HepG2 (cell line): ENCODE data around the gene LTA. TPM values are rescaled to one million over a fixed set of nuclear protein-coding genes. Genes with fewer than 3 reads are reported as not detected.

Experiments used
- ARID2 ChIP-seq: sonication (generic); formaldehyde crosslinking; IDR thresholded peaks from 2 replicates; pipeline ENCODE4 v1.8.1; 2022; ENCODE audit warnings: mild to moderate bottlenecking, missing genetic modification reagents, borderline replicate concordance
- CHD4 ChIP-seq: fragments of 200-600 bp; sonication (generic); IDR thresholded peaks from 2 replicates; pipeline ENCODE4 v1.7.0; 2017; ENCODE audit warnings: mild to moderate bottlenecking, low read length, borderline replicate concordance
- DNMT3B ChIP-seq: conservative IDR thresholded peaks from 2 replicates; pipeline ENCODE4 v1.6.1; 2016; ENCODE audit warnings: missing biosample characterization, control low read depth
- GPN1 ChIP-seq: sonication (generic); formaldehyde crosslinking; IDR thresholded peaks from 2 replicates; pipeline ENCODE4 v1.5.1; 2020; ENCODE audit warnings: missing genetic modification reagents, borderline replicate concordance
- IKZF1 ChIP-seq: fragments of 450-650 bp; IDR thresholded peaks from 2 replicates; pipeline ENCODE4 v1.7.1; 2016
- ISL2 ChIP-seq: sonication (generic); formaldehyde crosslinking; IDR thresholded peaks from 2 replicates; pipeline ENCODE4 v1.5.0; 2020; ENCODE audit warnings: missing genetic modification reagents
- KLF6 ChIP-seq: IDR thresholded peaks from 2 replicates; pipeline ENCODE4 v1.8.0; 2016; ENCODE audit warnings: missing biosample characterization, missing genetic modification reagents
- PTBP1 ChIP-seq: fragments of 200-400 bp; formaldehyde crosslinking; IDR thresholded peaks from 2 replicates; pipeline ENCODE4 v1.6.1; 2018; ENCODE audit warnings: low read length, low read depth; ENCODE audit not compliant: poor library complexity, severe bottlenecking
- RBM39 ChIP-seq: fragments of 200-400 bp; formaldehyde crosslinking; IDR thresholded peaks from one replicate; pipeline ENCODE4 v1.6.1; 2018; ENCODE audit warnings: antibody characterized with exemption, mild to moderate bottlenecking, low read depth, low read length; ENCODE audit not compliant: poor library complexity, severe bottlenecking
- RORA ChIP-seq: sonication (generic); formaldehyde crosslinking; IDR thresholded peaks from 2 replicates; pipeline ENCODE4 v1.5.0; 2020; ENCODE audit warnings: mild to moderate bottlenecking, missing genetic modification reagents, moderate library complexity
- SATB2 ChIP-seq: sonication (generic); formaldehyde crosslinking; IDR thresholded peaks from 2 replicates; pipeline ENCODE4 v1.5.0; 2020; ENCODE audit warnings: missing genetic modification reagents
- SIN3A ChIP-seq: IDR thresholded peaks from 2 replicates; pipeline ENCODE4 v1.6.1; 2011; ENCODE audit warnings: low read depth, mild to moderate bottlenecking, control low read depth, low read length, borderline replicate concordance
- SRSF9 ChIP-seq: fragments of 200-400 bp; formaldehyde crosslinking; IDR thresholded peaks from 2 replicates; pipeline ENCODE4 v1.6.1; 2018; ENCODE audit warnings: borderline replicate concordance, mild to moderate bottlenecking, low read depth, low read length; ENCODE audit not compliant: insufficient read depth, poor library complexity, severe bottlenecking
- SYNCRIP ChIP-seq: fragments of 200-400 bp; formaldehyde crosslinking; IDR thresholded peaks from 2 replicates; pipeline ENCODE4 v1.6.1; 2018; ENCODE audit warnings: mild to moderate bottlenecking, low read depth, low read length; ENCODE audit not compliant: insufficient read depth
- TRAFD1 ChIP-seq: sonication (generic); formaldehyde crosslinking; IDR thresholded peaks from 2 replicates; pipeline ENCODE4 v1.5.1; 2020; ENCODE audit warnings: missing genetic modification reagents, mild to moderate bottlenecking, borderline replicate concordance
- ZBTB43 ChIP-seq: sonication (generic); formaldehyde crosslinking; conservative IDR thresholded peaks from 2 replicates; pipeline ENCODE4 v1.4.0; 2020; ENCODE audit warnings: missing genetic modification reagents
- ZKSCAN8 ChIP-seq: IDR thresholded peaks from 2 replicates; pipeline ENCODE4 v1.6.1; 2016; ENCODE audit warnings: borderline replicate concordance, missing genetic modification reagents, missing compliant biosample characterization
- ZNF17 ChIP-seq: sonication (generic); formaldehyde crosslinking; IDR thresholded peaks from 2 replicates; pipeline ENCODE4 v1.5.0; 2020; ENCODE audit warnings: mild to moderate bottlenecking, missing genetic modification reagents
- ZNF235 ChIP-seq: sonication (generic); formaldehyde crosslinking; IDR thresholded peaks from 2 replicates; pipeline ENCODE4 v1.8.1; 2023; ENCODE audit warnings: mild to moderate bottlenecking, missing genetic modification reagents, borderline replicate concordance
- ZNF572 ChIP-seq: sonication (generic); formaldehyde crosslinking; IDR thresholded peaks from 2 replicates; pipeline ENCODE4 v1.5.1; 2020; ENCODE audit warnings: mild to moderate bottlenecking, missing genetic modification reagents
- ZNF761 ChIP-seq: sonication (generic); formaldehyde crosslinking; conservative IDR thresholded peaks from 2 replicates; pipeline ENCODE4 v1.4.0; 2020; ENCODE audit warnings: mild to moderate bottlenecking, missing genetic modification reagents
- ZNF776 ChIP-seq: sonication (generic); formaldehyde crosslinking; IDR thresholded peaks from 2 replicates; pipeline ENCODE4 v1.4.0; 2020; ENCODE audit warnings: mild to moderate bottlenecking, missing genetic modification reagents
- ZNF792 ChIP-seq: IDR thresholded peaks from 2 replicates; pipeline ENCODE4 v1.6.1; 2016
- ZNF879 ChIP-seq: sonication (generic); formaldehyde crosslinking; IDR thresholded peaks from 2 replicates; pipeline ENCODE4 v1.8.1; 2023; ENCODE audit warnings: missing genetic modification reagents
- polyA plus RNA-seq, 8 experiments: library from polyadenylated mRNA; depleted of rRNA in 3 of 8; stranded (reverse) in 7 of 8; unstranded in 1 of 8; fragments of >200 nt; fragmentation: Illumina TruSeq in 4 of 8; extraction: Trizol in 4 of 8; gene quantifications; 2 replicates each; pipeline versions ENCODE4 v1.2.1 to v1.2.3, GENCODE V29; 2011 to 2016; ENCODE audit warnings: low read depth in 4 of 8, missing spikeins in 1 of 8, mixed read lengths in 1 of 8; ENCODE audit not compliant: insufficient read depth in 1 of 8
- total RNA-seq, 5 experiments: library from RNA; depleted of rRNA; stranded (reverse); fragments of >200 nt; fragmentation: Illumina TruSeq; extraction: Trizol; gene quantifications; 2 replicates each; pipeline ENCODE4 v1.2.3, GENCODE V29; 2016; ENCODE audit warnings: low read depth in 1 of 5
- TF ChIP-seq, protein P1 (sequence below): sonication (generic); formaldehyde crosslinking; IDR thresholded peaks from 2 replicates; pipeline ENCODE4 v1.4.0; 2020; ENCODE audit warnings: missing genetic modification reagents
- TF ChIP-seq, protein P2 (sequence below): sonication (generic); formaldehyde crosslinking; IDR thresholded peaks from 2 replicates; pipeline ENCODE4 v1.4.0; 2020; ENCODE audit warnings: mild to moderate bottlenecking, missing genetic modification reagents

The LTA gene
- total and polyA plus RNA-seq, 2 of the 13 experiments (the other 11 are each of a cell fraction or from before 2014, with no cell fraction given): 0.09 TPM; not detected in 1

DNA sequence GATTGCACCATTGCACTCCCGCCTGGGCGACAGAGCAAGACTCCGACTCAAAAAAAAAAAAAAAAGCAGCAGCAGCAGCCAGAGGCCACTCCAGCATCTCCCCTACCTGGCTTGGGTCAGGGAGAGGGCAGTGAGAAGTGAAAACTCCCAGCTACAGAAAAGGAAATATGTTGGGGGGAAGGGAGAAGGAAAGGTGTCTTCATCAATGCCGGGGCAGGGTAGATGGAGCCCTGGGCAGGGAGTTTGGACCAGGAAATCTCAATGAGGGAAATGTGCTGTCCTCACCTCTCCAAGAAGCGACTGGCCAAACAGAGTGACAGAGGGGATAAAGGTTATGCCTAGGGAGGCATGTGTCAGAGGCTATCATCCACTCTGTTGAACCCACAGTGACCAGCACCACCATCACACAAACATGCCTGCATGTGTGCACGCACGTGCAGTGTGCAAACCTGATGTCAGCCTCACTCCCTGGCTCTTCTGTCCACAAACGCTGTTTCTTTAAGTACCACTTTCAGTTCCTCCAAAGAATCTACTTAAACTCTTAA is 42.1 kb downstream of the LTA start (continued):
- TF ChIP-seq TRAFD1: no peak
- TF ChIP-seq RBM39: no peak
- no peak for TF ChIP-seq GPN1
- no peak for TF ChIP-seq ZNF792 (CRISPR knock-in tag)
- TF ChIP-seq PTBP1: no peak
- no peak for TF ChIP-seq SIN3A
- TF ChIP-seq ZNF879: no peak
- no peak for TF ChIP-seq SYNCRIP
- TF ChIP-seq ISL2 (CRISPR knock-in tag): no peak
- TF ChIP-seq ARID2 (CRISPR knock-in tag): no peak; the same call in 1 of the 2 replicates
- no peak for TF ChIP-seq ZNF235
- TF ChIP-seq ZBTB43 (CRISPR knock-in tag): peak; percentile 89
- TF ChIP-seq SRSF9: no peak
- no peak for TF ChIP-seq CHD4
- no peak for TF ChIP-seq RORA (CRISPR knock-in tag)
- no peak for TF ChIP-seq SATB2 (CRISPR knock-in tag)
- no peak for TF ChIP-seq KLF6 (CRISPR knock-in tag)
- TF ChIP-seq, protein P1, sequence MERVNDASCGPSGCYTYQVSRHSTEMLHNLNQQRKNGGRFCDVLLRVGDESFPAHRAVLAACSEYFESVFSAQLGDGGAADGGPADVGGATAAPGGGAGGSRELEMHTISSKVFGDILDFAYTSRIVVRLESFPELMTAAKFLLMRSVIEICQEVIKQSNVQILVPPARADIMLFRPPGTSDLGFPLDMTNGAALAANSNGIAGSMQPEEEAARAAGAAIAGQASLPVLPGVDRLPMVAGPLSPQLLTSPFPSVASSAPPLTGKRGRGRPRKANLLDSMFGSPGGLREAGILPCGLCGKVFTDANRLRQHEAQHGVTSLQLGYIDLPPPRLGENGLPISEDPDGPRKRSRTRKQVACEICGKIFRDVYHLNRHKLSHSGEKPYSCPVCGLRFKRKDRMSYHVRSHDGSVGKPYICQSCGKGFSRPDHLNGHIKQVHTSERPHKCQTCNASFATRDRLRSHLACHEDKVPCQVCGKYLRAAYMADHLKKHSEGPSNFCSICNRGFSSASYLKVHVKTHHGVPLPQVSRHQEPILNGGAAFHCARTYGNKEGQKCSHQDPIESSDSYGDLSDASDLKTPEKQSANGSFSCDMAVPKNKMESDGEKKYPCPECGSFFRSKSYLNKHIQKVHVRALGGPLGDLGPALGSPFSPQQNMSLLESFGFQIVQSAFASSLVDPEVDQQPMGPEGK (CRISPR knock-in tag): no peak
- TF ChIP-seq, protein P2, sequence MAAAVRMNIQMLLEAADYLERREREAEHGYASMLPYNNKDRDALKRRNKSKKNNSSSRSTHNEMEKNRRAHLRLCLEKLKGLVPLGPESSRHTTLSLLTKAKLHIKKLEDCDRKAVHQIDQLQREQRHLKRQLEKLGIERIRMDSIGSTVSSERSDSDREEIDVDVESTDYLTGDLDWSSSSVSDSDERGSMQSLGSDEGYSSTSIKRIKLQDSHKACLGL: no peak
- no peak for TF ChIP-seq ZNF761 (CRISPR knock-in tag)
- no peak for TF ChIP-seq ZKSCAN8 (CRISPR knock-in tag)
- TF ChIP-seq ZNF776 (CRISPR knock-in tag): no peak
- no peak for TF ChIP-seq ZNF572
- no peak for TF ChIP-seq ZNF17 (CRISPR knock-in tag)
- no peak for TF ChIP-seq DNMT3B (CRISPR knock-in tag)
- TF ChIP-seq IKZF1: no peak
